ENCODE measurements around the gene RAX2.

GRCh38 chr19:3807131-3807480 lies 35.1 kb upstream of the RAX2 start:
- TF ChIP-seq POLR2AphosphoS5 (IDR thresholded peaks at IDR 0.05; ENCODE audit: low read depth, low read length) (no peak), TAF1 (IDR thresholded peaks at IDR 0.05; ENCODE audit: borderline replicate concordance, low read depth, low read length) (no peak), POLR2A (IDR thresholded peaks at IDR 0.05; ENCODE audit: low read depth, low read length) (no peak)
